Measurements from ENCODE around the gene DCTPP1. TPM values are rescaled to one million over a fixed set of nuclear protein-coding genes. Genes with fewer than 3 reads are reported as not detected.

DCTPP1 gene
- polyA plus RNA-seq, 2 of the 4 experiments (the other 2 are of a cell fraction) = 105 to 121 TPM

DNA sequence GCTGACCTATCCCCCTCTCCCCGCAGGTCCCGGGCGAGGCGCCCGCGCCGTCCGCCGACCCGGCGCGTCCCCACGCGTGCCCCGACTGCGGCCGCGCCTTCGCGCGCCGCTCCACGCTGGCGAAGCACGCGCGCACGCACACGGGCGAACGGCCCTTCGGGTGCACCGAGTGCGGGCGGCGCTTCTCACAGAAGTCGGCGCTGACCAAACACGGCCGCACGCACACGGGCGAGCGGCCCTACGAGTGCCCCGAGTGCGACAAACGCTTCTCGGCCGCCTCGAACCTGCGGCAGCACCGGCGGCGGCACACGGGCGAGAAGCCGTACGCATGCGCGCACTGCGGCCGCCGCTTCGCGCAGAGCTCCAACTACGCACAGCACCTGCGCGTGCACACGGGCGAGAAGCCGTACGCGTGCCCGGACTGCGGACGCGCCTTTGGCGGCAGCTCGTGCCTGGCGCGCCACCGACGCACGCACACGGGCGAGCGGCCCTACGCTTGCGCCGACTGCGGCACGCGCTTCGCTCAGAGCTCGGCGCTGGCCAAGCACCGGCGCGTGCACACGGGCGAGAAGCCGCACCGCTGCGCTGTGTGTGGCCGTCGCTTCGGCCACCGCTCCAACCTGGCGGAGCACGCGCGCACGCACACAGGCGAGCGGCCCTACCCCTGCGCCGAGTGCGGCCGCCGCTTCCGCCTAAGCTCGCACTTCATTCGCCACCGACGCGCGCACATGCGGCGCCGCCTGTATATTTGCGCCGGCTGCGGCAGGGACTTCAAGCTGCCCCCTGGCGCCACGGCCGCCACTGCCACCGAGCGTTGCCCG, 12.1 kb downstream of the DCTPP1 start (continued):
- TF ChIP-seq MYC (IDR thresholded peaks at IDR 0.05; ENCODE audit: borderline replicate concordance, low read length) = peak; percentile 93
- peak; percentile 77; the same call in 1 of the 2 replicates for TF ChIP-seq HOXB5 (CRISPR knock-in tag; IDR thresholded peaks at IDR 0.05)
- peak; percentile 97; the same call in 1 of the 2 replicates for TF ChIP-seq RNF2 (IDR thresholded peaks at IDR 0.05; ENCODE audit: borderline replicate concordance, low read depth)
- TF ChIP-seq, protein P1, sequence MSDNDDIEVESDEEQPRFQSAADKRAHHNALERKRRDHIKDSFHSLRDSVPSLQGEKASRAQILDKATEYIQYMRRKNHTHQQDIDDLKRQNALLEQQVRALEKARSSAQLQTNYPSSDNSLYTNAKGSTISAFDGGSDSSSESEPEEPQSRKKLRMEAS (IDR thresholded peaks at IDR 0.05) = peak; percentile 90
- TF ChIP-seq, protein P2, sequence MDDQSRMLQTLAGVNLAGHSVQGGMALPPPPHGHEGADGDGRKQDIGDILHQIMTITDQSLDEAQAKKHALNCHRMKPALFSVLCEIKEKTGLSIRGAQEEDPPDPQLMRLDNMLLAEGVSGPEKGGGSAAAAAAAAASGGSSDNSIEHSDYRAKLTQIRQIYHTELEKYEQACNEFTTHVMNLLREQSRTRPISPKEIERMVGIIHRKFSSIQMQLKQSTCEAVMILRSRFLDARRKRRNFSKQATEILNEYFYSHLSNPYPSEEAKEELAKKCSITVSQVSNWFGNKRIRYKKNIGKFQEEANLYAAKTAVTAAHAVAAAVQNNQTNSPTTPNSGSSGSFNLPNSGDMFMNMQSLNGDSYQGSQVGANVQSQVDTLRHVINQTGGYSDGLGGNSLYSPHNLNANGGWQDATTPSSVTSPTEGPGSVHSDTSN (IDR thresholded peaks at IDR 0.05) = peak; percentile 59
- TF ChIP-seq CEBPB (IDR thresholded peaks at IDR 0.05) = no peak
- TF ChIP-seq GATA3 (IDR thresholded peaks at IDR 0.05; ENCODE audit: borderline replicate concordance) = peak; percentile 38; the same call in 1 of the 2 replicates
- TF ChIP-seq HOXA7 (CRISPR knock-in tag; IDR thresholded peaks at IDR 0.05) = no peak
- TF ChIP-seq JUN (IDR thresholded peaks at IDR 0.05) = peak; percentile 26 to 44; a peak in 3 of 5 replicates
- 0 out of 2 replicates have a peak, but pooled peaks have one; percentile 34 for TF ChIP-seq RFX5 (IDR thresholded peaks at IDR 0.05)
- peak; percentile 83 for TF ChIP-seq BHLHE40 (IDR thresholded peaks at IDR 0.05; ENCODE audit: low read depth, low read length)
- TF ChIP-seq, protein P3, sequence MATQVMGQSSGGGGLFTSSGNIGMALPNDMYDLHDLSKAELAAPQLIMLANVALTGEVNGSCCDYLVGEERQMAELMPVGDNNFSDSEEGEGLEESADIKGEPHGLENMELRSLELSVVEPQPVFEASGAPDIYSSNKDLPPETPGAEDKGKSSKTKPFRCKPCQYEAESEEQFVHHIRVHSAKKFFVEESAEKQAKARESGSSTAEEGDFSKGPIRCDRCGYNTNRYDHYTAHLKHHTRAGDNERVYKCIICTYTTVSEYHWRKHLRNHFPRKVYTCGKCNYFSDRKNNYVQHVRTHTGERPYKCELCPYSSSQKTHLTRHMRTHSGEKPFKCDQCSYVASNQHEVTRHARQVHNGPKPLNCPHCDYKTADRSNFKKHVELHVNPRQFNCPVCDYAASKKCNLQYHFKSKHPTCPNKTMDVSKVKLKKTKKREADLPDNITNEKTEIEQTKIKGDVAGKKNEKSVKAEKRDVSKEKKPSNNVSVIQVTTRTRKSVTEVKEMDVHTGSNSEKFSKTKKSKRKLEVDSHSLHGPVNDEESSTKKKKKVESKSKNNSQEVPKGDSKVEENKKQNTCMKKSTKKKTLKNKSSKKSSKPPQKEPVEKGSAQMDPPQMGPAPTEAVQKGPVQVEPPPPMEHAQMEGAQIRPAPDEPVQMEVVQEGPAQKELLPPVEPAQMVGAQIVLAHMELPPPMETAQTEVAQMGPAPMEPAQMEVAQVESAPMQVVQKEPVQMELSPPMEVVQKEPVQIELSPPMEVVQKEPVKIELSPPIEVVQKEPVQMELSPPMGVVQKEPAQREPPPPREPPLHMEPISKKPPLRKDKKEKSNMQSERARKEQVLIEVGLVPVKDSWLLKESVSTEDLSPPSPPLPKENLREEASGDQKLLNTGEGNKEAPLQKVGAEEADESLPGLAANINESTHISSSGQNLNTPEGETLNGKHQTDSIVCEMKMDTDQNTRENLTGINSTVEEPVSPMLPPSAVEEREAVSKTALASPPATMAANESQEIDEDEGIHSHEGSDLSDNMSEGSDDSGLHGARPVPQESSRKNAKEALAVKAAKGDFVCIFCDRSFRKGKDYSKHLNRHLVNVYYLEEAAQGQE (IDR thresholded peaks at IDR 0.05) = no peak; the same call in 1 of the 2 replicates

DNA sequence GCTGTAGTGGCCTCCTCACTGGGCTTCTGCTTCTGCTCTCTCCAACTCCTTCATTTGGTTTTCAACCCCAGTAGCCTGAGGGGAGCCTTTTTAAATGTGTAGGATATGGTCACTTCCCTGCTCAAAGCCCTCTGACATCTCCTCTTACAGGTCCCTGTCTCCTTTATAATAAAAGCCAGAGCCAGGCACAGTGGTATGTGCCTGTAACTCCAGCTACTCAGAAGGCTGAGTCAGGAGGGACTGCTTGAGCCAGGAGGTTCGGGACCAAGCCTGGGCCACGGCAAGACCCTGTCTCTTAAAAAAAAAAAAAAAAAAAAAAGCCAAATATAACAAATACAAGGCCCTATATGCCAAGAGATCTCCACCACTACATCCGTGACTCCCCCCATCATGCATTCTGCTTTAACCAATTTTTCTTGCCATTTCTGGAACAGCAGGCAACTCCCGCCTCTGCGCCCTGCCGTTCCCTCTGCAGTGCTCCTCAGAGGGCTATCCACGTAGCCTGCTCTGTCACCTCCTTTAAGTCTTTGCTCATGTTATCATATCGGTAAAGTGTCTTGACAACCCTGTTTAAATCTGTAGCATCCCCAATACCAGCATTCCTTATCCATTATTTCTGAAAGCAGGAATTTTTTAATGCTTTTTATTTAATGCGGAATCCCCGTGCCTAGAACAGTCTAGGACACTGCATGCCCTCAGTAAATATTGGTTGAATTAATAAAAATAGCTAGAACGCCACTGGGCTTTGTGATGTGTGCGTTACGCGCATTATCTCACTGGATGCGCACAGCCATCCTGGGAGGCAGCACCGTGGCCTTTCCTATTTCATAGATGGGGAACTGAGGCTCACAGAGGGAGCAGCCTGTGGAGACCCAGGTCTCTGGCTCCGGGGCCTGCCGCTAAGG, 13.0 kb downstream of the DCTPP1 start:
- CTCF ChIA-PET = interaction anchor here (0.9 to 5.3 kb wide), 8 partner anchors 7 to 33 kb away, joined by 3 to 68 read pairs (median 9); partner anchors contain the start of genes DCTPP1, ZNF48 and ZNF771
- Histone ChIP-seq H3K4me1 (peaks cover 21% of the 10 kb centered on the region; the same call in 2 of the 3 replicates), H3K4me2 (peak overlapping the region; percentile 85), H3K27ac (peak overlapping the region; percentile 89 to 91), H3K9me3 (no peaks in the 10 kb centered on the region), H3K4me3 (peak overlapping the region; percentile 66)
- 69% methylated on average over 18 of the region's 18 CpGs for WGBS (ENCODE audit: missing lambda C conversion rate)
- POLR2A ChIA-PET = interaction anchor here (0.6 to 1.9 kb wide), 15 partner anchors 7 to 627 kb away, joined by 3 to 23 read pairs (median 4); partner anchors contain the start of genes ALDOA, CD2BP2, DCTPP1 and TBX6
- no peak for FAIRE-seq
- no peak for DNase-seq (ENCODE audit: low read depth in 1 of 2, low spot score in 1 of 2)
- ATAC-seq = peak in 1 of 2 experiments; percentile 30; a peak in 2 of 6 replicates
- TF ChIP-seq ZC3H11A (IDR thresholded peaks at IDR 0.05) (no peak), EP300 (IDR thresholded peaks at IDR 0.05) (no peak), SMC3 (IDR thresholded peaks at IDR 0.05) (no peak), MAZ (IDR thresholded peaks at IDR 0.05; ENCODE audit: borderline replicate concordance, low read depth, low read length) (no peak), HOXB13 (CRISPR knock-in tag; IDR thresholded peaks at IDR 0.05; ENCODE audit: low read depth) (no peak), NPAS2 (CRISPR knock-in tag; IDR thresholded peaks at IDR 0.05; ENCODE audit: borderline replicate concordance) (no peak), JUN (IDR thresholded peaks at IDR 0.05) (no peak), FOSL2 (IDR thresholded peaks at IDR 0.05) (no peak), FOSL2 (CRISPR knock-in tag; IDR thresholded peaks at IDR 0.05) (no peak), HOXB5 (CRISPR knock-in tag; IDR thresholded peaks at IDR 0.05) (no peak), CHD2 (IDR thresholded peaks at IDR 0.05; ENCODE audit: low read length, partially characterized antibody) (no peak), NFE2L2 (conservative IDR thresholded peaks at IDR 0.05; ENCODE audit: low read length) (no peak), SREBF2 (IDR thresholded peaks at IDR 0.05) (no peak), PHF8 (IDR thresholded peaks at IDR 0.05; ENCODE audit: borderline replicate concordance, low read depth) (no peak)
- TF ChIP-seq, protein P4, sequence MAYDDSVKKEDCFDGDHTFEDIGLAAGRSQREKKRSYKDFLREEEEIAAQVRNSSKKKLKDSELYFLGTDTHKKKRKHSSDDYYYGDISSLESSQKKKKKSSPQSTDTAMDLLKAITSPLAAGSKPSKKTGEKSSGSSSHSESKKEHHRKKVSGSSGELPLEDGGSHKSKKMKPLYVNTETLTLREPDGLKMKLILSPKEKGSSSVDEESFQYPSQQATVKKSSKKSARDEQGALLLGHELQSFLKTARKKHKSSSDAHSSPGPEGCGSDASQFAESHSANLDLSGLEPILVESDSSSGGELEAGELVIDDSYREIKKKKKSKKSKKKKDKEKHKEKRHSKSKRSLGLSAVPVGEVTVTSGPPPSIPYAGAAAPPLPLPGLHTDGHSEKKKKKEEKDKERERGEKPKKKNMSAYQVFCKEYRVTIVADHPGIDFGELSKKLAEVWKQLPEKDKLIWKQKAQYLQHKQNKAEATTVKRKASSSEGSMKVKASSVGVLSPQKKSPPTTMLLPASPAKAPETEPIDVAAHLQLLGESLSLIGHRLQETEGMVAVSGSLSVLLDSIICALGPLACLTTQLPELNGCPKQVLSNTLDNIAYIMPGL (CRISPR knock-in tag; IDR thresholded peaks at IDR 0.05; ENCODE audit: borderline replicate concordance) = no peak
- TF ChIP-seq, protein P5, sequence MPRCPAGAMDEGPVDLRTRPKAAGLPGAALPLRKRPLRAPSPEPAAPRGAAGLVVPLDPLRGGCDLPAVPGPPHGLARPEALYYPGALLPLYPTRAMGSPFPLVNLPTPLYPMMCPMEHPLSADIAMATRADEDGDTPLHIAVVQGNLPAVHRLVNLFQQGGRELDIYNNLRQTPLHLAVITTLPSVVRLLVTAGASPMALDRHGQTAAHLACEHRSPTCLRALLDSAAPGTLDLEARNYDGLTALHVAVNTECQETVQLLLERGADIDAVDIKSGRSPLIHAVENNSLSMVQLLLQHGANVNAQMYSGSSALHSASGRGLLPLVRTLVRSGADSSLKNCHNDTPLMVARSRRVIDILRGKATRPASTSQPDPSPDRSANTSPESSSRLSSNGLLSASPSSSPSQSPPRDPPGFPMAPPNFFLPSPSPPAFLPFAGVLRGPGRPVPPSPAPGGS (IDR thresholded peaks at IDR 0.05) = no peak
- TF ChIP-seq, protein P2 (IDR thresholded peaks at IDR 0.05) = no peak

All from A549 (cell line).